LNCAP (cell line): Measurements from ENCODE around the gene NR5A2.

Source experiments
- TF ChIP-seq, protein P1 (sequence below): fragments of 450-650 bp; IDR thresholded peaks from 2 replicates; pipeline ENCODE4 v1.5.1; 2017; ENCODE audit warnings: mild to moderate bottlenecking

NR5A2 gene

DNA sequence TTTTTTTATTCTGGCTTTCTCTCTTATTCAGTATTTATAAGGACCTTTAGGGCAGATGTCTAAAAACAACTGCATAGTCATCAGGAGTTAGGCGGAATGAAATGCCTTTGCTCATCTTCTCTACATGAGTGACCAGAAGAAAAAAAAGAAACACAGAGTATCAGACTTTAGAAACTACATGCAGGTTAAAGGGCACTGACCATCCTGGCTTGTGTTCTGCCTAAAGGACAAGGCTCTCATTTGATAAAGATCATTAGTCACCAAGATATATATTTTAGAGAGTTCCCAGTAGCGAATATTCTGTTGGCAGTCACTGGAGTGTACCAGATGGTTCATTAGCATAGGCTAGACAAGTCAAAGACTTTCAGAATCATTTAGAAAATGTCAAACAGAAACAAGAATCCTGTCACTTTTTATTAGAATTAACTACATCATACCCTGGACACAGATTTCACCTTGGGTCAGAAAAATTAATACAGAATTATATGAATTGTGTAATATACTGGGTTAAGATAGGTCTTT is 145.6 kb downstream of the NR5A2 start:
- TF ChIP-seq, protein P1, sequence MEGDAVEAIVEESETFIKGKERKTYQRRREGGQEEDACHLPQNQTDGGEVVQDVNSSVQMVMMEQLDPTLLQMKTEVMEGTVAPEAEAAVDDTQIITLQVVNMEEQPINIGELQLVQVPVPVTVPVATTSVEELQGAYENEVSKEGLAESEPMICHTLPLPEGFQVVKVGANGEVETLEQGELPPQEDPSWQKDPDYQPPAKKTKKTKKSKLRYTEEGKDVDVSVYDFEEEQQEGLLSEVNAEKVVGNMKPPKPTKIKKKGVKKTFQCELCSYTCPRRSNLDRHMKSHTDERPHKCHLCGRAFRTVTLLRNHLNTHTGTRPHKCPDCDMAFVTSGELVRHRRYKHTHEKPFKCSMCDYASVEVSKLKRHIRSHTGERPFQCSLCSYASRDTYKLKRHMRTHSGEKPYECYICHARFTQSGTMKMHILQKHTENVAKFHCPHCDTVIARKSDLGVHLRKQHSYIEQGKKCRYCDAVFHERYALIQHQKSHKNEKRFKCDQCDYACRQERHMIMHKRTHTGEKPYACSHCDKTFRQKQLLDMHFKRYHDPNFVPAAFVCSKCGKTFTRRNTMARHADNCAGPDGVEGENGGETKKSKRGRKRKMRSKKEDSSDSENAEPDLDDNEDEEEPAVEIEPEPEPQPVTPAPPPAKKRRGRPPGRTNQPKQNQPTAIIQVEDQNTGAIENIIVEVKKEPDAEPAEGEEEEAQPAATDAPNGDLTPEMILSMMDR, result no peak

DNA sequence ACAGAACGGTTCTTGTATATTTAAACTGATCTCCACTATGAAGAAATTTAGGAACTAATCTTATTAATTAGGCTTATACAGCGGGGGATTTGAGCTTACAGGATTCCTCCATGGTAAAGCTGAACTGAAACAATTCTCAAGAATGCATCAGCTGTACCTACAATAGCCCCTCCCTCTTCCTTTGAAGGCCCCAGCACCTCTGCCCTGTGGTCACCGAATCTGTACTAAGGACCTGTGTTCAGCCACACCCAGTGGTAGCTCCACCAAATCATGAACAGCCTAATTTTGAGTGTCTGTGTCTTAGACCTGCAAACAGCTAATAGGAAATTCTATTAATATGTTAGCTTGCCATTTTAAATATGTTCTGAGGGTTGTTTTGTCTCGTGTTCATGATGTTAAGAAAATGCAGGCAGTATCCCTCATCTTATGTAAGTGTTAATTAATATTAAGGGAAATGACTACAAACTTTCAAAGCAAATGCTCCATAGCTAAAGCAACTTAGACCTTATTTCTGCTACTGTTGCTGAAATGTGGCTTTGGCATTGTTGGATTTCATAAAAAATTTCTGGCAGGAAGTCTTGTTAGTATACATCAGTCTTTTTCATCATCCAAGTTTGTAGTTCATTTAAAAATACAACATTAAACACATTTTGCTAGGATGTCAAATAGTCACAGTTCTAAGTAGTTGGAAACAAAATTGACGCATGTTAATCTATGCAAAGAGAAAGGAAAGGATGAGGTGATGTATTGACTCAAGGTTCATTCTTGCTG is 147.2 kb downstream of the NR5A2 start:
- TF ChIP-seq, protein P1, result no peak

DNA sequence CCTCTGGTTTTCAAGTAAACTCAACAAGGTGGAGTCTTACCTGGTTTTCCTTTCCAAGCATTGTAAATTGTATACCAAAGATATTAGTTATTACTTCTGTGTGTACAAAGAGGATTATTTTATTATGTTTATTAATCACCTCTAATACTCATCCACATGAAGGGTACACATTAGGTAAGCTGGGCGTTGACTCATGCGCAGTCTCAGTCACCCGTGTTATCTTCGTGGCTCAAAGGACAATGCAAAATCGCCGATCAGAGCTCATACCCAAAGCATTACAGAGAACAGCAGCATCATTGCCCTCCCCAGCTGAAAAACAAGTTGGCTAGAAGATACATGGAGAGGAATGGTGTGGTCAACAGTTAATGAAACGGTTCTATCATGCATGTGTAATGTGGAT is 148.7 kb downstream of the NR5A2 start:
- TF ChIP-seq, protein P1, result no peak

DNA sequence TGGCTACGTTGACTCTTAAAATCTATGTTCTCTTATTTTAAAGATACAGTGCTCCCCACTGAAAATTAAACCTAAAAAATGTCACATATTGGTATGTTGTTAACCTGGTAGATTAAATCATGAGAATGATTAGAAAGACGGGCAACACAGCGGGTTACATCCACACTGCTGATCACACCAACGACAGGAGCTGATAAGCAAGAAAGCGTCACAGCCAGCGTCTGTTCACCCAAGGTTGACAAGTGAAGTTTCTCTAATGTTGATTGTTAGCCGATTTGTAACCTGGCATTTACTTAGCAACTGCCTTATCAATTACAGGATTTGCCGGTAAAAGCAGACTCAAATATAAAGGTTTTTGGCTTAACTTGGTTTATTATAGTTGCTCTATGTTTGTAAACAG is 149.3 kb downstream of the NR5A2 start:
- TF ChIP-seq, protein P1, result no peak

DNA sequence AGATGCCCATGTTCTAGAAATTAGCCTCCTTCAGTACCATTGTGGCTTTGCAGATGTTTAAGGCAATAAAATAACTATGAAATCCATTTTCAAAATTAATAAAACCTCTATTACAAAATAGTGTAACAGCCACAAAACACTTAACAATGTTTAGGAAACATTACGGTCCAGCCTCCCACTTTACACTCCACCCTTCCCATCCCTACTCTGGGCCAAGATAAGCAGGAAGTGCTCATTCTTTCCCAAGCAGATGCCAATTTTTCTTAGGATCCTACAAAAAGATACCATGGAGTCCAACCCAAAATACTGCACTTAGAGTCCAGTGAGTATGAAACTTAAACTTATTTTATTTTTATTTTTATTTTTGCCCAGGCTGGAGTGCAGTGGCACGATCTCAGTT is 150.8 kb downstream of the NR5A2 start:
- TF ChIP-seq, protein P1, result no peak

DNA sequence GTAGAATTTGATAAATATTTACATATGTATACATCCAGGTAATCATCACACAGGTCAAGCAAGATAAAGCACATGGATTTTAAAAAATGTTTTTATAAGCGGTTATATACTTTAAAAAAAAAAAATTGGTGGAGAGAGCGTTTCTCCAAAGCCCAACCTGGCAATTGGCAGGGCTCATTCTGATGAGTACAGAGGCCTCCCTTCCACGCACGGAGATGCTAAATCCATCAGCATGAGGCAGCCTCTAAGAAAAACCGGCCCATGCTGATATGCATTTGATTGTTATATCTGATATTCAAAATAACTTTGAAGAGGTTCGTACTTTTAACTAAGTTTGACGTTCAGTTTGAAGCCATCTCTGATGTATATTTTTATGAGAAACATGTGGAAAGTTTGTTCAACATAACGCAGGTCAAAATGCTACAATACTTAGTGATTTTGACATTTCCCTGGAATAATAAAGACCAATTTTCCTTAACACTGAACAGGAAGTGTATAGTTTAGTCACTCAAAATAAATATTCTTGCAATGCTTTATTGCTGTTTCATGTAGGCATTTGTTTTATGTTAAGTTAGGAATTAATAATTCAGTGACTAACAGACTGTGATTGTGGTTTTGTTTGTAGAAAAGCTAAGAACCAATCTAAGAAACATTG is 151.7 kb downstream of the NR5A2 start:
- TF ChIP-seq, protein P1, result no peak

DNA sequence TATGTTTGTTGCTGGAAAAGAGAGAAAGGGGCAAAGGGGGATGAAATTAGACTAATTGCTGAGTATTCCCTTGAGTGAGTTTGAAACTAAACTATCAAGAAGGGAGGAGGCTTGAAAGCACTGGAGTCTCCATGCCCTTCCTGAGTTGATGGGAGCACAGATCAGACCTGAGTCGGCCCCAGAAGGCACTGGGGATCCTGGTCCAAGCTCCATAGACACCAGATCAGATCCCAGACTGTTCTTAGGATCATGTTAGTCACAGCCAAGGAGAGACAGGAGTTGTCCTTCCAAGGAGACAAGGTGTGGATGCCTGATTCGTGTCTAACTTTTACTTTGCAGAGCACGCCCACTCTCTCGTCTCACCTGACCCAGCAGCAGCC is 152.3 kb downstream of the NR5A2 start:
- TF ChIP-seq, protein P1, result no peak
